Smooth muscle cell (in vitro differentiated cells): ENCODE data around the gene C14orf119. TPM values are rescaled to one million over a fixed set of nuclear protein-coding genes. Genes with fewer than 3 reads are reported as not detected.
A peak's percentile ranks its signal among the peaks of the same experiment; 100 is the strongest.

Experiments used
- DNase-seq: peaks from one replicate; lab custom pipeline; 2025; ENCODE audit not compliant: unreplicated experiment; lab: John Stamatoyannopoulos, UW
- H2AFZ ChIP-seq: fragments of 200-600 bp; sonication (generic); 2 replicates; pipeline ENCODE4 v1.6.0; 2016; ENCODE audit warnings: antibody characterized with exemption, low read depth, mild to moderate bottlenecking
- H3F3A ChIP-seq: fragments of 200-600 bp; sonication (generic); 2 replicates; pipeline ENCODE4 v1.6.0; 2017; ENCODE audit warnings: antibody characterized with exemption, low read depth
- H3K27ac ChIP-seq: fragments of 200-600 bp; sonication (generic); 2 replicates; pipeline ENCODE4 v1.5.1; 2016; ENCODE audit warnings: low read depth, mild to moderate bottlenecking
- H3K27me3 ChIP-seq: fragments of 200-600 bp; sonication (generic); 2 replicates; pipeline ENCODE4 v1.6.1; 2016; ENCODE audit warnings: low read depth, mild to moderate bottlenecking
- H3K36me3 ChIP-seq: fragments of 200-600 bp; sonication (generic); 2 replicates; pipeline ENCODE4 v1.5.1; 2016; ENCODE audit warnings: low read depth
- H3K4me1 ChIP-seq: fragments of 200-600 bp; sonication (generic); 2 replicates; pipeline ENCODE4 v1.5.1; 2016; ENCODE audit warnings: low read depth
- H3K4me2 ChIP-seq: fragments of 200-600 bp; sonication (generic); 2 replicates; pipeline ENCODE4 v1.6.0; 2016; ENCODE audit warnings: mild to moderate bottlenecking
- H3K4me3 ChIP-seq: fragments of 200-600 bp; sonication (generic); 2 replicates; pipeline ENCODE4 v1.5.1; 2016; ENCODE audit warnings: mild to moderate bottlenecking
- H3K79me2 ChIP-seq: fragments of 200-600 bp; sonication (generic); 2 replicates; pipeline ENCODE4 v1.6.0; 2016; ENCODE audit warnings: low read depth, mild to moderate bottlenecking
- H3K9ac ChIP-seq: fragments of 200-600 bp; sonication (generic); 2 replicates; pipeline ENCODE4 v1.6.0; 2016; ENCODE audit warnings: low read depth
- H3K9me3 ChIP-seq: fragments of 200-600 bp; sonication (generic); replicated peaks from 2 replicates; pipeline ENCODE4 v1.5.1; 2016; ENCODE audit warnings: low read depth
- H4K20me1 ChIP-seq: fragments of 200-600 bp; sonication (generic); 2 replicates; pipeline ENCODE4 v1.6.0; 2016; ENCODE audit warnings: low read depth
- WGBS: methylation state at CpG from one replicate; pipeline ENCODE4 v1.1.7; 2016; ENCODE audit warnings: low lambda C conversion rate; 5-methylcytosine and 5-hydroxymethylcytosine counted together
- polyA plus RNA-seq: library from polyadenylated mRNA; unstranded; fragments of >200 nt; fragmentation: Nextera tagmentation; extraction: Ambion mirVana; gene quantifications from 2 replicates; pipeline ENCODE4 v1.2.1, GENCODE V29; 2016
- total RNA-seq: library from RNA; depleted of rRNA; stranded (reverse); fragments of >200 nt; gene quantifications from 2 replicates; pipeline ENCODE4 v1.2.3, GENCODE V29; 2014
- TF ChIP-seq, protein P1 (sequence below): fragments of 200-600 bp; sonication (generic); IDR thresholded peaks from 2 replicates; pipeline ENCODE4 v1.5.1; 2017; ENCODE audit warnings: borderline replicate concordance, mild to moderate bottlenecking, antibody characterized with exemption; ENCODE audit not compliant: insufficient read depth, poor library complexity, severe bottlenecking

The C14orf119 gene
- total and polyA plus RNA-seq, 2 experiments from 2014 or later, result 54.1 to 130 TPM

DNA sequence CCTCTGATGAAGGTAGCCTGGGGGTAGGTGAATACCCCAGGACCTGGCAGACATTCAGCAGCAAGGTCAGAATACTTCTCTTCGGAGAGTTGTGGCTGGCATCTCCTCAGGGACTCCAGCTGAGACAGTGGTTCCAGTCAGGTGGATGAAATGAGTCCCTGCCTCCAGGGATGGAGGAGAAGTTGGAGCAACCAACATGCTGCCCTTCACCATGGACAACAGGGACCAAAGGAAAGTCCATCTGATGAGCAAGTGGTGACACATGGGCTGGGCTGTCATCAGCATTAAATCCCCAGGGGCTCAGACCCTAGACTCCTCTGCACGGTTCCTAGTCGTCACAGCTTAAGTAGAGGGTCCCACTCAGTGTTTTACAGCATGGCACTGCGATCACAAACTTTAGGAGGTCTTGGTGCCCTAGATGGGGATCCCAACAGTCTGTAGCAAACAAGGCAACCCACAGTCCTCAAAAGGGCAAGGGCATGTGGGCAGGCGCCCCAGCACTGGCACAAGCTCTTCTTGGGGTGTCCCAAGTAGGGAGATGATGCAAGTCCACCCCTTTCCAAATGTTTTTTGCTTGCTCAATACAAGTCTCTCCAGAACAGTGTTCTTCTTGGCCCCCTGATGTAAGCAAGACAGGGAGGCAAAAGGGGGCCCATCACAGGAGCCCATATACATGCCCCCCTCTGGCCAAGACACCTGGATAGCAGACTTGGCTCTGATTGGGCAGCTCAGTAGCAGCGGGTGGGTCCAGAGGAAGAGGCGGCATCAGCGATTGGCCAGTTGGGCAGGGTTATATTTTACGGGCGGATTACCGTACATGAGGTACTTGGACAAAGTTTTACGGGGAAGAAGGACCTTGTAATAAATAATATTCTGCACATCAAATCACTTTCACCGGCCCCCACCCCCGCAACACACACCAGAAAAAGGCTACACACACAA lies 27.2 kb upstream of the C14orf119 start:
- Histone ChIP-seq H3K27me3 (no peaks in the 10 kb centered on the region), H3K4me3 (no peak overlapping the region), H3K9me3 (no peaks in the 10 kb centered on the region), H2AFZ (no peak overlapping the region), H3K79me2 (peaks cover 58% of the 10 kb centered on the region), H3K4me2 (peak overlapping the region; percentile 50), H3K36me3 (peaks cover 7% of the 10 kb centered on the region), H3K27ac (no peak overlapping the region), H3F3A (peaks cover 44% of the 10 kb centered on the region), H3K9ac (no peak overlapping the region), H4K20me1 (peaks cover 66% of the 10 kb centered on the region), H3K4me1 (peaks cover 26% of the 10 kb centered on the region)
- TF ChIP-seq, protein P1, sequence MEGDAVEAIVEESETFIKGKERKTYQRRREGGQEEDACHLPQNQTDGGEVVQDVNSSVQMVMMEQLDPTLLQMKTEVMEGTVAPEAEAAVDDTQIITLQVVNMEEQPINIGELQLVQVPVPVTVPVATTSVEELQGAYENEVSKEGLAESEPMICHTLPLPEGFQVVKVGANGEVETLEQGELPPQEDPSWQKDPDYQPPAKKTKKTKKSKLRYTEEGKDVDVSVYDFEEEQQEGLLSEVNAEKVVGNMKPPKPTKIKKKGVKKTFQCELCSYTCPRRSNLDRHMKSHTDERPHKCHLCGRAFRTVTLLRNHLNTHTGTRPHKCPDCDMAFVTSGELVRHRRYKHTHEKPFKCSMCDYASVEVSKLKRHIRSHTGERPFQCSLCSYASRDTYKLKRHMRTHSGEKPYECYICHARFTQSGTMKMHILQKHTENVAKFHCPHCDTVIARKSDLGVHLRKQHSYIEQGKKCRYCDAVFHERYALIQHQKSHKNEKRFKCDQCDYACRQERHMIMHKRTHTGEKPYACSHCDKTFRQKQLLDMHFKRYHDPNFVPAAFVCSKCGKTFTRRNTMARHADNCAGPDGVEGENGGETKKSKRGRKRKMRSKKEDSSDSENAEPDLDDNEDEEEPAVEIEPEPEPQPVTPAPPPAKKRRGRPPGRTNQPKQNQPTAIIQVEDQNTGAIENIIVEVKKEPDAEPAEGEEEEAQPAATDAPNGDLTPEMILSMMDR, result no peak
- WGBS, result 92% methylated on average over 14 of the region's 14 CpGs
- DNase-seq, result no peak

DNA sequence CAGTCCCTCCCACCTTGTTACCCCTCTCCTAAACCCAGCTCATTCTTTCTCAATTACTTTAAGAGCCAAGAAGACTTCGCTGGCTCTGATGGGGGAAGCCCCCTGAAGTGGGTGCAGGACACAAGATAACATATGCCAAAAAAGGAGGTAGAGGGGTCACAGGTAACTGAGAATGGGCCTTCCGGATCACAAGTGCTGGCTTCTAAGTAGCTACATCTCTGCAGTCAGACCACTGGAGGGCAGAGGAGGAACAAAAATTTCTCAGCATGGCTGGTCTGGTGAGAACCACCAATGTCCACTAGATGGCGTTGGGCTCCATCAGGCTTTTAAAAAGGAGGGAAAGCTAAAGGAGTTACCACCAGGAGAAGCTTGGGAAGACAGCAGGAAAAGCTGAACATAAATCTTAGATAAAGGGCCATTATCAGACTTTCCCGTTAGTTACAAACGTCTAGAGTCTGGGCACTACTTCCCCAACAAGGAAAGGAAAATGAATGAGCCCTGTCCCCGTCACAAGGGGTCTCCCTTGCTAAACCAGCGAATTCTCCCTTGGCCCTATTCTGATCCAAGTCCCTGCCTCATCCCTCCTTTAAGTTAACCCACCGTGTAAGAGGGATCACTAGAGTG lies 26.4 kb upstream of the C14orf119 start:
- Histone ChIP-seq H3K9me3 (no peaks in the 10 kb centered on the region), H3K4me1 (peaks cover 26% of the 10 kb centered on the region), H3K36me3 (peaks cover 7% of the 10 kb centered on the region), H3F3A (peaks cover 40% of the 10 kb centered on the region), H4K20me1 (peaks cover 59% of the 10 kb centered on the region), H3K27me3 (no peaks in the 10 kb centered on the region), H3K9ac (no peak overlapping the region), H3K79me2 (peaks cover 62% of the 10 kb centered on the region), H2AFZ (no peak overlapping the region), H3K4me2 (peak overlapping the region; percentile 50), H3K27ac (peak overlapping the region; percentile 52), H3K4me3 (no peak overlapping the region)
- 26% methylated on average over 8 of the region's 8 CpGs for WGBS
- DNase-seq, result no peak
- TF ChIP-seq, protein P1, result peak; percentile 95

DNA sequence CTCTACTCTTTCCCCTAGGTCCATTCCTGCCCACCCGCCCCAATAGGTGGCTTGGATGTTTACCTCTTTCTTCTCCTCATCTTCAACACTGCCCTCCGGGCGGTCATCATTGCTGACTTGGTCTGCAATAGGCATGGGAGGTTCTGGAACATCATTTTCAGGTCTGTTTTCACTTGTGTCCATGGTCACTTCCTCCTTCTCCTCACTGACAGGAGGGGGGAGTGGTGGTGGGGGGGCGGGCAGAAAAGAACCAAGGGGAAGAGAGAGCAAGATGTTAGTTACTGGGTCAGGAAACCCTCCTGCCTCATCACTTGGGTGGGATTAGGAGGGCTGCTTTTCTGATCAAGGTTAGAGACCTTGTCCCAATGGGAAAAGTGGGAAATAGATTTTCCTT lies 25.9 kb upstream of the C14orf119 start:
- Histone ChIP-seq H3K27ac (peak overlapping the region; percentile 52), H3F3A (peaks cover 35% of the 10 kb centered on the region), H3K4me2 (peak overlapping the region; percentile 44), H4K20me1 (peaks cover 54% of the 10 kb centered on the region), H3K79me2 (peaks cover 62% of the 10 kb centered on the region), H2AFZ (no peak overlapping the region), H3K27me3 (no peaks in the 10 kb centered on the region), H3K4me3 (no peak overlapping the region), H3K9ac (peak overlapping the region; percentile 11), H3K4me1 (peaks cover 26% of the 10 kb centered on the region), H3K9me3 (no peaks in the 10 kb centered on the region), H3K36me3 (peaks cover 7% of the 10 kb centered on the region)
- DNase-seq, result no peak
- WGBS, result 57% methylated on average over 4 of the region's 4 CpGs
- TF ChIP-seq, protein P1, result no peak
